Neural crest cell (in vitro differentiated cells): Measurements from ENCODE around the gene LRRC7. TPM values are rescaled to one million over a fixed set of nuclear protein-coding genes. Genes with fewer than 3 reads are reported as not detected.

Source experiments
- DNase-seq: peaks from one replicate; pipeline ENCODE4 v3.0.0; 2021; ENCODE audit warnings: low read depth, mixed read lengths, low spot score
- H3K27ac Mint-ChIP-seq: one replicate; pipeline ENCODE4 v1.8.0; 2021; ENCODE audit warnings: mild to moderate bottlenecking, mixed read lengths; ENCODE audit not compliant: unreplicated experiment
- H3K27me3 Mint-ChIP-seq: 2 replicates; pipeline ENCODE4 v1.8.0; 2021; ENCODE audit warnings: low read depth, mild to moderate bottlenecking, mixed read lengths
- H3K36me3 Mint-ChIP-seq: 2 replicates; pipeline ENCODE4 v1.8.0; 2021; ENCODE audit warnings: low read depth, mild to moderate bottlenecking, mixed read lengths
- H3K4me1 Mint-ChIP-seq: 2 replicates; pipeline ENCODE4 v1.8.0; 2021; ENCODE audit warnings: mixed read lengths
- H3K4me3 Mint-ChIP-seq: one replicate; pipeline ENCODE4 v1.8.0; 2021; ENCODE audit warnings: mild to moderate bottlenecking, mixed read lengths
- H3K9me3 Mint-ChIP-seq: 2 replicates; pipeline ENCODE4 v1.8.0; 2021; ENCODE audit warnings: mixed read lengths
- total RNA-seq: library from RNA; stranded (reverse); gene quantifications from 2 replicates; pipeline ENCODE4 v1.2.1, GENCODE V29; 2021
- TF ChIP-seq, protein P1 (sequence below): fragments of 200-600 bp; sonication (generic); conservative IDR thresholded peaks from 2 replicates; pipeline ENCODE4 v1.5.0; 2021; ENCODE audit warnings: antibody characterized with exemption, mild to moderate bottlenecking

The LRRC7 gene
- total RNA-seq, 1 donor from 2014 or later: 2.4 TPM

GRCh38 chr1:69569576-69570328 is 2.0 kb downstream of the LRRC7 start:
- DNase-seq: peak; percentile 9
- no peaks in the 10 kb centered on the region for H3K9me3 Mint-ChIP-seq
- no peak overlapping the region for H3K27ac Mint-ChIP-seq
- TF ChIP-seq, protein P1, sequence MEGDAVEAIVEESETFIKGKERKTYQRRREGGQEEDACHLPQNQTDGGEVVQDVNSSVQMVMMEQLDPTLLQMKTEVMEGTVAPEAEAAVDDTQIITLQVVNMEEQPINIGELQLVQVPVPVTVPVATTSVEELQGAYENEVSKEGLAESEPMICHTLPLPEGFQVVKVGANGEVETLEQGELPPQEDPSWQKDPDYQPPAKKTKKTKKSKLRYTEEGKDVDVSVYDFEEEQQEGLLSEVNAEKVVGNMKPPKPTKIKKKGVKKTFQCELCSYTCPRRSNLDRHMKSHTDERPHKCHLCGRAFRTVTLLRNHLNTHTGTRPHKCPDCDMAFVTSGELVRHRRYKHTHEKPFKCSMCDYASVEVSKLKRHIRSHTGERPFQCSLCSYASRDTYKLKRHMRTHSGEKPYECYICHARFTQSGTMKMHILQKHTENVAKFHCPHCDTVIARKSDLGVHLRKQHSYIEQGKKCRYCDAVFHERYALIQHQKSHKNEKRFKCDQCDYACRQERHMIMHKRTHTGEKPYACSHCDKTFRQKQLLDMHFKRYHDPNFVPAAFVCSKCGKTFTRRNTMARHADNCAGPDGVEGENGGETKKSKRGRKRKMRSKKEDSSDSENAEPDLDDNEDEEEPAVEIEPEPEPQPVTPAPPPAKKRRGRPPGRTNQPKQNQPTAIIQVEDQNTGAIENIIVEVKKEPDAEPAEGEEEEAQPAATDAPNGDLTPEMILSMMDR: no peak
- H3K4me1 Mint-ChIP-seq: peaks cover 27% of the 10 kb centered on the region
- no peaks in the 10 kb centered on the region for H3K36me3 Mint-ChIP-seq
- H3K4me3 Mint-ChIP-seq: peak overlapping the region; percentile 89
- H3K27me3 Mint-ChIP-seq: peaks cover 80% of the 10 kb centered on the region

DNA sequence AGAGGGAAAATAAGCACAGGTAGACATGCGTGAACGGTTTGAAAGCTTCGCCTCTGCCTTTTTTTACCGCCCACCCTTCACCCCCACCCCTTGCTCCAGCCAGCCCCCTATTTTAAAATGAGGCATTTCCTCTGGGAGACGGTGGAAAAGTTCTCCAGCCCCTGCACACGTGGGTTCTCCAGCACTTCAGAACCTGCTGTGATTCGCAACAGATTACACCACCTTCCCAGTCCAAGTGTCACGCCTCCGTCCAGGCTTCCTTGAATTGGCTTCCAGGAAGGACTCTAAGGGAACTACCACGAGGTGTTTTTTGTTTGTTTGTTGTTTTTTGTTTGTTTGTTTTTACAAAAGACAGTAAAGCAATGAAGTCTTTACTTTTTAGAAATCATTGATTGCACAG is 2.6 kb downstream of the LRRC7 start:
- TF ChIP-seq, protein P1: no peak
- peak overlapping the region; percentile 75 for H3K27ac Mint-ChIP-seq
- H3K27me3 Mint-ChIP-seq: peaks cover 79% of the 10 kb centered on the region
- peak overlapping the region; percentile 85 for H3K4me3 Mint-ChIP-seq
- H3K4me1 Mint-ChIP-seq: peaks cover 27% of the 10 kb centered on the region
- DNase-seq: no peak
- no peaks in the 10 kb centered on the region for H3K9me3 Mint-ChIP-seq
- no peaks in the 10 kb centered on the region for H3K36me3 Mint-ChIP-seq

DNA sequence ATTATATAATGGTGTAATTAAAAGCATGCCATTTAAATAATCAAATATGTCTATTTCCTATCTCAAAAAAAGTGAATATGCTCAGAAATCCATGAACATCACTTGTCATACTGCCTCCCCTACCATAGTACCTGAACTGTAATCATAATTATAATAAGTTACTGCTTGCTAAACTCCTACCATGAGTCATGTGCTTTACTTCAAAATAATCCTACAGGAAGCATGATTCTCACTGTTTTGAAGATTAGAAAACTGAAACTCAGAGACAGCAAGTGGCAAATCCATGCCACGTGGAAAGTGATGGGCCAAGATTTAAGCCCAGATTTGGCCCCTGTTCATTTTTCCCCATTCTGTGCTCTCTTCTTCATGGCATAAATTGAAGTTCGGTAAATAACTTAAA is 5.2 kb downstream of the LRRC7 start:
- DNase-seq: no peak
- Mint-ChIP-seq H3K36me3 (no peaks in the 10 kb centered on the region), H3K4me1 (peaks cover 21% of the 10 kb centered on the region), H3K27me3 (peaks cover 64% of the 10 kb centered on the region), H3K9me3 (peaks cover 3% of the 10 kb centered on the region), H3K27ac (no peak overlapping the region), H3K4me3 (no peak overlapping the region)
- TF ChIP-seq, protein P1: no peak

- no peak overlapping the region for H3K4me3 Mint-ChIP-seq
- no peaks in the 10 kb centered on the region for H3K36me3 Mint-ChIP-seq
- peaks cover 14% of the 10 kb centered on the region for H3K4me1 Mint-ChIP-seq
- no peak overlapping the region for H3K27ac Mint-ChIP-seq
- no peak for DNase-seq
- H3K9me3 Mint-ChIP-seq: peaks cover 3% of the 10 kb centered on the region
- TF ChIP-seq, protein P1: no peak
- peaks cover 56% of the 10 kb centered on the region for H3K27me3 Mint-ChIP-seq
Observed at GRCh38 chr1:69573911-69574310, 6.2 kb downstream of the LRRC7 start.

DNA sequence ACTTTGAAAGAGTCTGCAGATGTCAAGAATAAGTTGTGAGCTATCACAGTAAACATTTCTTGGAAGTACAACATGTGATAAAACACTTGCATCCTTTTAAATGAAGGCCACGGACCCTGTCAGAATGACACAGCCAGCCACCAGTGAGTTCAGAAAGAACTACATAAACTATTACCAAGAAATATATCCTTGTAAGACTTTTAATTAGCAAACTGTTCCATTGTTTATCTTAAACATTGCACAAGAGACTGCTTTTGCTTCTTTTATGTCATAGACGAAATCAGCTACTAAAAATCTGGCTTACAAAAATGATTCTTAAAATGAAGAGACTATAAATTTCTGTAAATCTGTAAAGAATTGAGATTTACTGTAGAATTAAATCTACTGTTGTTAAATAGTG is 17.9 kb downstream of the LRRC7 start:
- no peak for DNase-seq
- H3K27ac Mint-ChIP-seq: no peak overlapping the region
- no peaks in the 10 kb centered on the region for H3K9me3 Mint-ChIP-seq
- TF ChIP-seq, protein P1: no peak
- no peaks in the 10 kb centered on the region for H3K27me3 Mint-ChIP-seq
- no peaks in the 10 kb centered on the region for H3K36me3 Mint-ChIP-seq
- H3K4me1 Mint-ChIP-seq: no peaks in the 10 kb centered on the region
- H3K4me3 Mint-ChIP-seq: no peak overlapping the region
